A673 (cell line): ENCODE measurements around the gene SIN3B.

Experiments
- EZH2 ChIP-seq: fragments of 200-600 bp; sonication (generic); IDR thresholded peaks from 2 replicates; pipeline ENCODE4 v1.6.1; 2017; ENCODE audit warnings: borderline replicate concordance, low read depth, mild to moderate bottlenecking, mixed read lengths, antibody characterized with exemption, low read length; ENCODE audit not compliant: poor library complexity, severe bottlenecking
- TF ChIP-seq, protein P1 (sequence below): fragments of 300-800, 200-600 bp; sonication (generic); conservative IDR thresholded peaks from 2 replicates; pipeline ENCODE4 v1.5.1; 2017; ENCODE audit warnings: low read depth, mild to moderate bottlenecking, antibody characterized with exemption, low read length, moderate library complexity, mixed read lengths

DNA sequence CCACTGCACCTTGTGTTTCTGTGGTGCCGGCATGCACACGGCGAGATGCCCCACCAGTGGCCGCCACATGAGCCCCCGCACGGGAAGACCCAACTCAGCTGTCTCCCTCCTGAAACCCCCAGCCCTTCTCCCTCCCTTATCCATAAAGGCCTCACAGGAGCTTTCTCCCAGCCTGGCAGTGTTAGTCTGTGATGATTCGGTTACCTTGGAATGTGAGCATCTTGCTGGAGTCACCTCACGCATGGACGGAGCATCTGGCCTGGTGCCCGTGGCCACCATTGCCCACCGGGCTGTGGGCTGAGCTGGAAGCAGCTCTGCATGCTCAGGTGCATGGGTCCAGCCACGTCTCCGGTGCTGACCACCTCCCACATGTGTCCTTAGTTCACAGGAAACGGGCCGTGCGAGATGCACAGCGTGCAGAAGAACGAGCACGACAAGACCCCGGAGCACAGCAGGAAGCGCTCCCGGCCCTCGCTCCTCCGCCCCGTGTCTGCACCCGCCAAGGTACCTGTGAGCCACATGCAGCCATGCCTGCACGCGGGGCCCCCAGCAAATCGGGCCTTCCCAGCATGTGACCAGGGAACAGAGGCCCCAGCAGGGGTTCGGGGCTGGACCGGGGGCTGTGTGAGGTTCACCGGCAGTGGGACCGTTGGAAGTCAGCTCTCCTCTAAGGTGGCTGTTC, 22.0 kb downstream of the SIN3B start:
- TF ChIP-seq, protein P1, sequence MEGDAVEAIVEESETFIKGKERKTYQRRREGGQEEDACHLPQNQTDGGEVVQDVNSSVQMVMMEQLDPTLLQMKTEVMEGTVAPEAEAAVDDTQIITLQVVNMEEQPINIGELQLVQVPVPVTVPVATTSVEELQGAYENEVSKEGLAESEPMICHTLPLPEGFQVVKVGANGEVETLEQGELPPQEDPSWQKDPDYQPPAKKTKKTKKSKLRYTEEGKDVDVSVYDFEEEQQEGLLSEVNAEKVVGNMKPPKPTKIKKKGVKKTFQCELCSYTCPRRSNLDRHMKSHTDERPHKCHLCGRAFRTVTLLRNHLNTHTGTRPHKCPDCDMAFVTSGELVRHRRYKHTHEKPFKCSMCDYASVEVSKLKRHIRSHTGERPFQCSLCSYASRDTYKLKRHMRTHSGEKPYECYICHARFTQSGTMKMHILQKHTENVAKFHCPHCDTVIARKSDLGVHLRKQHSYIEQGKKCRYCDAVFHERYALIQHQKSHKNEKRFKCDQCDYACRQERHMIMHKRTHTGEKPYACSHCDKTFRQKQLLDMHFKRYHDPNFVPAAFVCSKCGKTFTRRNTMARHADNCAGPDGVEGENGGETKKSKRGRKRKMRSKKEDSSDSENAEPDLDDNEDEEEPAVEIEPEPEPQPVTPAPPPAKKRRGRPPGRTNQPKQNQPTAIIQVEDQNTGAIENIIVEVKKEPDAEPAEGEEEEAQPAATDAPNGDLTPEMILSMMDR, result no peak
- no peak for TF ChIP-seq EZH2
